ENCODE data around the gene TRPM4. TPM values are rescaled to one million over a fixed set of nuclear protein-coding genes. Genes with fewer than 3 reads are reported as not detected.
"Not testable (repeated sequence)": the region's sequence is repeated elsewhere in the genome, so short reads cannot be mapped to it uniquely, and the experiment has no call there.

The TRPM4 gene
- total RNA-seq, 2 donors from 2014 or later: 0.25 TPM; not detected in 1

- DNase-seq: no peak
- Mint-ChIP-seq H3K4me1 (peaks cover 5% of the 10 kb centered on the region), H3K27ac (no peak overlapping the region), H3K36me3 (ENCODE audit: low read depth) (no peaks in the 10 kb centered on the region), H3K4me3 (no peak overlapping the region), H3K27me3 (peaks cover 11% of the 10 kb centered on the region)
- no peaks in the 10 kb centered on the region for H3K9me3 ChIP-seq (ENCODE audit: control insufficient read depth, low read length, poor library complexity, severe bottlenecking)
- ATAC-seq: no peak
Observed at GRCh38 chr19:49196527-49197240, 39.1 kb downstream of the TRPM4 start.

DNA sequence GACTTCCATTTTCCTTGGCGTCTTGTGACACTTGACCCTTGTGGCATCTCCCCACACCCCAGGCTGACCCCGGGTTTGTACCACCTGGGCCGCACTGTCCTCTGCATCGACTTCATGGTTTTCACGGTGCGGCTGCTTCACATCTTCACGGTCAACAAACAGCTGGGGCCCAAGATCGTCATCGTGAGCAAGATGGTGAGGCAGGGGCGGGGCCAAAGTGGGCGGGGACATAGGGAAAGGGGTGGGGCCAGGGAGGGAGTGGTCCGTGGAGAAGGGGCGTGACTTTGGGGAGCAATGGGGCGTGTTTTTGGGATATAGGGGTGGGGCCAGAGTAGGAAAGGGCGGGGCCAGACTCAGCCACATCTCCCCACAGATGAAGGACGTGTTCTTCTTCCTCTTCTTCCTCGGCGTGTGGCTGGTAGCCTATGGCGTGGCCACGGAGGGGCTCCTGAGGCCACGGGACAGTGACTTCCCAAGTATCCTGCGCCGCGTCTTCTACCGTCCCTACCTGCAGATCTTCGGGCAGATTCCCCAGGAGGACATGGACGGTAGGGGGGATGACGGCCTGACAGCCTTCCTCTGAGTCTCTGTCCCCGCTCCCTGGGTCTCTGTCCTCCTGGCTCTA is 42.8 kb downstream of the TRPM4 start:
- H3K9me3 ChIP-seq (ENCODE audit: control insufficient read depth, low read length, poor library complexity, severe bottlenecking): no peaks in the 10 kb centered on the region
- Mint-ChIP-seq H3K36me3 (ENCODE audit: low read depth) (no peaks in the 10 kb centered on the region), H3K4me3 (no peak overlapping the region), H3K27me3 (peaks cover 18% of the 10 kb centered on the region), H3K4me1 (peaks cover 2% of the 10 kb centered on the region), H3K27ac (no peak overlapping the region)
- DNase-seq: no peak
- peak; percentile 28 for ATAC-seq

DNA sequence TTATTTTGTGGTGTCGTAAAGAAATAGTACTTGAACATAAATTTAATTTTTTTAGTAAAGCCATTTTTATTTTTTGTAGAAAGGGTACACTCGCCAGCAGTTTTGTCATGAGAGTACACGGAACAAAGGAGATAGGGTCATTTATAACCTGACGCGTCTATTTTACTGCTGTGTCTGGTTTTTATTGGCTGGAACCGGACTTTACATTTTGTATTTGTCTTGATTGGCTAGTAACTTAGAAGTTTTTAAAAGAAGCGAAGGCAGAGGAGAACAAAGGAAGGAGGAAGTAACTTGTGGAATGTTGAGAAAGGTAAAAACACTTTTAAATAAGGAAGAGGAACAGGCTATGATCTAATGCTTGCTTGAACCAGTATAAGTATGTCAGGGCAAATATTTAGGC is 43.5 kb downstream of the TRPM4 start:
- DNase-seq (no peak), ATAC-seq (no peak)
- H3K9me3 ChIP-seq (ENCODE audit: control insufficient read depth, low read length, poor library complexity, severe bottlenecking): no peaks in the 10 kb centered on the region
- Mint-ChIP-seq H3K4me3 (no peak overlapping the region), H3K27ac (no peak overlapping the region), H3K27me3 (peaks cover 18% of the 10 kb centered on the region), H3K36me3 (ENCODE audit: low read depth) (no peaks in the 10 kb centered on the region), H3K4me1 (peaks cover 2% of the 10 kb centered on the region)

DNA sequence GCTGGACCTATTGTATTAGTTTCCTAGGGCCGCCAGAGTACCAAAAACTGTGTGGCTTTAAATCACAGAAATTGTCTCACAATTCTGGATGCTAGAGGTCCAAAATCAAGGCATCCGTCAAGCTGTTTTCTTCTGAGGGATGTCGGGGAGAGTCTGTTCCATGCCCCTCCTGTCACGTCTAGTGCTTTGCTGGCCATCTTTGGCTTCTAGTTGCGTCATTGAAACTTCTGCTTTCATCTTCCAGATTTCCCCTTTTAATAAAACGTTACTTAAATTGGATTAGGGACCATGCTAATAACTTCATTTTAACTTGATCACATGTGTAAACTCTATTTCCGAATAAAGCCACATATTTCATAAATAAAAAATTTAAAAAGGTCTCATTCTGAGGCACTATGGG is 47.5 kb downstream of the TRPM4 start:
- Mint-ChIP-seq H3K4me1 (no peaks in the 10 kb centered on the region), H3K36me3 (ENCODE audit: low read depth) (no peaks in the 10 kb centered on the region), H3K27ac (no peak overlapping the region), H3K4me3 (no peak overlapping the region), H3K27me3 (peaks cover 17% of the 10 kb centered on the region)
- DNase-seq: no peak
- no peak for ATAC-seq
- no peaks in the 10 kb centered on the region for H3K9me3 ChIP-seq (ENCODE audit: control insufficient read depth, low read length, poor library complexity, severe bottlenecking)

DNA sequence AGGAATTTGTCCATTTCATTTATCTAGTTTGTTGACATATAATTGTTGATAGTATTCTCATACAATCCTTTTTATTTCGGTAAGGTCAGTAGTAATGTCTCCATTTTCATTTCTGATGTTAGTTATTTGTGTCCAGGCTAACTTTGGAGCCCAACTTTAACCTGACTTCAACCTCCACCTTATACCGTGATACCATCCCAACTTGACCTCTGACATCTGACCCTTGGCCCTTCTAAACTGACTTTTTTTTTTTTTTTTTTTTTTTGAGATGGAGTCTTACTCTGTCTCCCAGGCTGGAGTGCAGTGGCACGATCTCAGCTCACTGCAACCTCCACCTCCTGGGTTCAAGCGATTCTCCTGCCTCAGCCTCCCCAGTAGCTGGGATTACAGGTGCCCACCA is 51.9 kb downstream of the TRPM4 start:
- not testable (repeated sequence) for H3K9me3 ChIP-seq (ENCODE audit: control insufficient read depth, low read length, poor library complexity, severe bottlenecking); H3K4me3 Mint-ChIP-seq; H3K4me1 Mint-ChIP-seq; DNase-seq; H3K36me3 Mint-ChIP-seq (ENCODE audit: low read depth); H3K27ac Mint-ChIP-seq; ATAC-seq
- H3K27me3 Mint-ChIP-seq: peaks cover 14% of the 10 kb centered on the region

DNA sequence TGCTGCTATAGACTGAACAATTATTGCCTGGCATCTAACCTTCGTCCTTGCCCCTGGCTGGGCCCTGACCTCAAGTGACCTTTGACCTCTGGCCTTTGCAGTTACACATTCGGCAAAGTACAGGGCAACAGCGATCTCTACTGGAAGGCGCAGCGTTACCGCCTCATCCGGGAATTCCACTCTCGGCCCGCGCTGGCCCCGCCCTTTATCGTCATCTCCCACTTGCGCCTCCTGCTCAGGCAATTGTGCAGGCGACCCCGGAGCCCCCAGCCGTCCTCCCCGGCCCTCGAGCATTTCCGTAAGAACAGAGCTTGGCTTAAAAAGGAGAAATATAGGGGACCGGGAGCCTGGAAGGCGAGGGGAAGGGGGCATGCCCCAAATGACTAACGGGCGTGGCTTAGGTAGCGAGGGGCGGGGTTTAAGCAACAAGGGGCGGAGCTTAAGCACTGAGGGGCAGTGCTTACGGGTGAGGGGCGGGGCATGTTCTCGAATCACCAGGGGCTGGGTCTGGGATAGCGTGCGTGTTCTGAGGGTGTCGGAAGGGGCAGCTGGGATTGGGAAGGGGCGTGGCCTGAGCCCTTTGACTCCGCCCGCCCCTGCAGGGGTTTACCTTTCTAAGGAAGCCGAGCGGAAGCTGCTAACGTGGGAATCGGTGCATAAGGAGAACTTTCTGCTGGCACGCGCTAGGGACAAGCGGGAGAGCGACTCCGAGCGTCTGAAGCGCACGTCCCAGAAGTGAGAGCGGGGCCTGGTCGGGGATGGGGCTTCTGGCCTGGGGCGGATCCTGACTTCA is 52.7 kb downstream of the TRPM4 start:
- no peak overlapping the region for H3K4me3 Mint-ChIP-seq
- peak in 2 of 3 donors; percentile 17 to 21 for DNase-seq

GRCh38 chr19:49210901-49211451 is 53.4 kb downstream of the TRPM4 start:
- H3K4me1 Mint-ChIP-seq: peaks cover 8% of the 10 kb centered on the region
- no peaks in the 10 kb centered on the region for H3K9me3 ChIP-seq (ENCODE audit: control insufficient read depth, low read length, poor library complexity, severe bottlenecking)
- H3K27ac Mint-ChIP-seq: no peak overlapping the region
- H3K27me3 Mint-ChIP-seq: peaks cover 14% of the 10 kb centered on the region
- no peak for DNase-seq
- no peaks in the 10 kb centered on the region for H3K36me3 Mint-ChIP-seq (ENCODE audit: low read depth)
- ATAC-seq: no peak
- H3K4me3 Mint-ChIP-seq: no peak overlapping the region

More for the DNA sequence above, 52.7 kb downstream of the TRPM4 start:
- Mint-ChIP-seq H3K4me1 (peaks cover 8% of the 10 kb centered on the region), H3K36me3 (ENCODE audit: low read depth) (no peaks in the 10 kb centered on the region), H3K27me3 (peaks cover 14% of the 10 kb centered on the region), H3K27ac (no peak overlapping the region)
- peak; percentile 63 for ATAC-seq
- H3K9me3 ChIP-seq (ENCODE audit: control insufficient read depth, low read length, poor library complexity, severe bottlenecking): no peaks in the 10 kb centered on the region

- H3K4me3 Mint-ChIP-seq: no peak overlapping the region
- H3K9me3 ChIP-seq (ENCODE audit: control insufficient read depth, low read length, poor library complexity, severe bottlenecking): no peaks in the 10 kb centered on the region
- DNase-seq: no peak
- no peak overlapping the region for H3K27ac Mint-ChIP-seq
- no peaks in the 10 kb centered on the region for H3K36me3 Mint-ChIP-seq (ENCODE audit: low read depth)
- H3K4me1 Mint-ChIP-seq: peaks cover 8% of the 10 kb centered on the region
- ATAC-seq: no peak
- peaks cover 11% of the 10 kb centered on the region for H3K27me3 Mint-ChIP-seq
Observed at GRCh38 chr19:49212016-49212701, 54.6 kb downstream of the TRPM4 start.

GRCh38 chr19:49213791-49214190 is 56.2 kb downstream of the TRPM4 start:
- DNase-seq (no peak), ATAC-seq (no peak)
- H3K27me3 Mint-ChIP-seq: peaks cover 7% of the 10 kb centered on the region
- no peaks in the 10 kb centered on the region for H3K36me3 Mint-ChIP-seq (ENCODE audit: low read depth)
- H3K9me3 ChIP-seq (ENCODE audit: control insufficient read depth, low read length, poor library complexity, severe bottlenecking): no peaks in the 10 kb centered on the region
- no peak overlapping the region for H3K27ac Mint-ChIP-seq
- H3K4me3 Mint-ChIP-seq: no peak overlapping the region
- H3K4me1 Mint-ChIP-seq: peaks cover 8% of the 10 kb centered on the region

GRCh38 chr19:49214701-49215100 is 57.1 kb downstream of the TRPM4 start:
- H3K4me1 Mint-ChIP-seq: peaks cover 8% of the 10 kb centered on the region
- peaks cover 8% of the 10 kb centered on the region for H3K27me3 Mint-ChIP-seq
- H3K9me3 ChIP-seq (ENCODE audit: control insufficient read depth, low read length, poor library complexity, severe bottlenecking): no peaks in the 10 kb centered on the region
- H3K36me3 Mint-ChIP-seq (ENCODE audit: low read depth): no peaks in the 10 kb centered on the region
- H3K4me3 Mint-ChIP-seq: no peak overlapping the region
- H3K27ac Mint-ChIP-seq: no peak overlapping the region
- DNase-seq: no peak
- no peak for ATAC-seq

DNA sequence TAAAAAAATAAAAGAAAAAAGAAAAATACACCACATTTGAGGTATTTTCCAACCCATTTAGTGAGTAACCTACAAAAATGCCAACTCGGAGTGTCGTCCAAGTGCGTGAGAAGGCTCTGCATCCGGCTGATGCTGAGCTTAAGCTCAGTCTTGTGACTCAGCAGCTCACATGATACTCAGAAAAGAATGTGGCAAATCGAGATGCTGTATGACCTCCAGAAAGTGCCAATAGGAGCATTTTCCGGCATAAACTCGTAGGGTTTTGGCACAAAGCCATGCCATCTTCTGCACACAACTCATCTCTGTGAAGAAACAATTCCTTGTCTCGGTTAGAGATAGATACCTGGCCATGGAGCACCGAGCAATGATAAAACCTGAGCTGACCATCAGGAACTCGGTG is 58.5 kb downstream of the TRPM4 start:
- no peak for DNase-seq
- no peaks in the 10 kb centered on the region for H3K9me3 ChIP-seq (ENCODE audit: control insufficient read depth, low read length, poor library complexity, severe bottlenecking)
- no peak for ATAC-seq
- no peak overlapping the region for H3K27ac Mint-ChIP-seq
- peaks cover 8% of the 10 kb centered on the region for H3K4me1 Mint-ChIP-seq
- no peak overlapping the region for H3K4me3 Mint-ChIP-seq
- no peaks in the 10 kb centered on the region for H3K36me3 Mint-ChIP-seq (ENCODE audit: low read depth)
- H3K27me3 Mint-ChIP-seq: peaks cover 8% of the 10 kb centered on the region

DNA sequence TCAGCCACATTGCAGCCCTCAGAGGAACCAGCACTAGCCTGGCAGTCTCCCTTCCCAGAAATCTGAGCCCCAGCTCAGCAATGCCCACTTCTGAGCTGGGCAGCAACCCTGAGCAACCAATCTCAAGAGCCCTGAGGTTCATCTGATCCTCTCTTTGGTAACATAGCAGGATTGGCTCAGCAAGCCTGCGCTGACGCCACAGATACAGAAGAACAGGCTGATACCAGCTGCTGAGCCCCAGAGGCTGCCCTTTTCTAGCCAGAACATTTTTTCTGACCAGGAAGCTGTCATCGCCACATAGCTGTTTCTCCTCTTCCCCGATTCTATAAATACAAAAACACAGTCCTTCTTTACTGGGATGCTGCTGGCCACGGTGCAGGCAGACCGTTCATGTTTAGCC is 59.8 kb downstream of the TRPM4 start:
- Mint-ChIP-seq H3K27me3 (peaks cover 4% of the 10 kb centered on the region), H3K27ac (no peak overlapping the region), H3K4me1 (peaks cover 3% of the 10 kb centered on the region), H3K36me3 (ENCODE audit: low read depth) (no peaks in the 10 kb centered on the region), H3K4me3 (no peak overlapping the region)
- no peak for DNase-seq
- no peak for ATAC-seq
- no peaks in the 10 kb centered on the region for H3K9me3 ChIP-seq (ENCODE audit: control insufficient read depth, low read length, poor library complexity, severe bottlenecking)

GRCh38 chr19:49222011-49222410 is 64.4 kb downstream of the TRPM4 start:
- Mint-ChIP-seq H3K4me1 (peaks cover 6% of the 10 kb centered on the region), H3K4me3 (no peak overlapping the region), H3K36me3 (ENCODE audit: low read depth) (no peaks in the 10 kb centered on the region), H3K27me3 (peaks cover 15% of the 10 kb centered on the region), H3K27ac (no peak overlapping the region)
- no peaks in the 10 kb centered on the region for H3K9me3 ChIP-seq (ENCODE audit: control insufficient read depth, low read length, poor library complexity, severe bottlenecking)
- DNase-seq (no peak), ATAC-seq (no peak)
